Memory B cell (primary cell): ENCODE data around the gene REV3L.
"Not testable (repeated sequence)": the region's sequence is repeated elsewhere in the genome, so short reads cannot be mapped to it uniquely, and the experiment has no call there.

ENCODE experiments used
- ATAC-seq: fragments of 150-1000 bp; cut with Tn5 transposase; 2 replicates; pipeline ENCODE4 v1.10.0; 2021; ENCODE audit warnings: low read depth, mild to moderate bottlenecking, moderate library complexity
- DNase-seq, 2 donors: peaks; one replicate each; pipeline ENCODE4 v3.0.0; 2022; ENCODE audit warnings: low spot score in 2 of 2
- H3K27ac Mint-ChIP-seq: one replicate; pipeline ENCODE4 v1.8.0; 2022; ENCODE audit warnings: mild to moderate bottlenecking, moderate library complexity, mixed read lengths
- H3K27me3 Mint-ChIP-seq: one replicate; pipeline ENCODE4 v1.8.0; 2022; ENCODE audit warnings: mixed read lengths
- H3K36me3 Mint-ChIP-seq: one replicate; pipeline ENCODE4 v1.8.0; 2022; ENCODE audit warnings: mild to moderate bottlenecking, mixed read lengths
- H3K4me1 Mint-ChIP-seq: one replicate; pipeline ENCODE4 v1.8.0; 2022; ENCODE audit warnings: mixed read lengths
- H3K4me3 Mint-ChIP-seq: one replicate; pipeline ENCODE4 v1.8.0; 2022; ENCODE audit warnings: mild to moderate bottlenecking, moderate library complexity, mixed read lengths
- H3K9me3 Mint-ChIP-seq: one replicate; pipeline ENCODE4 v1.8.0; 2022; ENCODE audit warnings: mixed read lengths

REV3L gene

DNA sequence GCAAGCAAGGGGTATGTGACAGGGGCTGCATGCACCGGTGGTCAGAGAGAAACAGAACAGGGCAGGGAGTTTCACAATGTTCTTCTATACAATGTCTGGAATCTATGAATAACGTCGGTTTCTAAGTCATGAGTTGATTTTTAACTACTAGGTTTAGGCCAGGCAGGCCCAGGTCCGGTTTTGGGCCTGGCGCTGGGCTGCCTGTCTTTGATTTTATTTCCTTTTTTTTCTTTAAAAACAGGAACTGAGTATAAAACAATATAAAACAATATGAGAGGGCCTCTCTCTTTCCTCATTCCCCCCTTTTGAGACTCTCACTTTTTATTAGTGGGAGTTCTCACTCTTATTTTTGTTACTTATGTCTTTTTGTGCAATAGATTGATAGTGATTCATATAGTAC lies 198.7 kb downstream of the REV3L start:
- H3K4me1 Mint-ChIP-seq, H3K9me3 Mint-ChIP-seq, H3K27me3 Mint-ChIP-seq, DNase-seq, ATAC-seq, H3K4me3 Mint-ChIP-seq: not testable (repeated sequence)
- Mint-ChIP-seq H3K27ac (peak overlapping the region; percentile 3), H3K36me3 (peaks cover 27% of the 10 kb centered on the region)

DNA sequence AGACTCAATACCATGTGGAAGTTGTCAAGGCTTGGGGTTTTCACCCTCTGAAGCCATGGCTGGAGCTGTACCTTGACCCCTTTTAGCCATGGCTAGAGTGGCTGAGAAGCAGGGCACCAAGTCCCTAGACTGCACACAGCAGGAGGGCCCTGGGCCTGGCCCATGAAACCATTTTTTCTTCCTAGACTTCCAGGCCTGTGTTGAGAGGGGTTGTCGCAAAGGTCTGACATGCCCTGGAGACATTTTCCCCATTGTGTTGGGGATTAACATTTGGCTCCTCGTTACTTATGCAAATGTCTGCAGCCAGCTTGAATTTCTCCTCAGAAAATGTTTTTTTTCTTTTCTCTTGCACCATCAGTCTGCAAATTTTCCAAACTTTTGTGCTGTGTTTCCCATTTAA lies 199.3 kb downstream of the REV3L start:
- H3K27ac Mint-ChIP-seq, result peak overlapping the region; percentile 3
- H3K36me3 Mint-ChIP-seq, result peaks cover 31% of the 10 kb centered on the region
- no peak overlapping the region for H3K4me3 Mint-ChIP-seq
- ATAC-seq, result no peak
- DNase-seq, result no peak
- H3K9me3 Mint-ChIP-seq, result no peaks in the 10 kb centered on the region
- H3K27me3 Mint-ChIP-seq, result no peaks in the 10 kb centered on the region
- H3K4me1 Mint-ChIP-seq, result peaks cover 7% of the 10 kb centered on the region

DNA sequence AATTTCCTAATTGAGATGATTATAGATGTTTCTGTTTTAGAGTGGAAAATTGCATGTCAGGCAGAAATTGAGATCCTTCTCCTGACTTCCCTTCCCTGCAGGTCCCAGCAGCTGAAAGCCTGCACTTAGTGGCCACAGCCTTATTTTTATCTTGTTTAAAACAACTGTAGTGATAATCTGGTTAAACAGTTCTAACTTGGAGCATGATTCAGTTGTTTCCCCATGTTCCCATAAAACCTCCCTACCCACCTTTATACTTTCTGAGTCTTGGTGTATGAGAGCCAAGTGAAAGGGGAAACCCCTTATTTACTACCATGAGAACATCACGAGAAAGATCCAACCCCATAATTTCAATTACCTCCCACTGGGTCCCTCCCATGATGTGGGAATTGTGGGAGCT lies 200.5 kb downstream of the REV3L start:
- no peaks in the 10 kb centered on the region for H3K9me3 Mint-ChIP-seq
- ATAC-seq (no peak), DNase-seq (no peak)
- peaks cover 41% of the 10 kb centered on the region for H3K36me3 Mint-ChIP-seq
- no peak overlapping the region for H3K27ac Mint-ChIP-seq
- H3K4me3 Mint-ChIP-seq, result no peak overlapping the region
- H3K27me3 Mint-ChIP-seq, result no peaks in the 10 kb centered on the region
- H3K4me1 Mint-ChIP-seq, result peaks cover 7% of the 10 kb centered on the region

DNA sequence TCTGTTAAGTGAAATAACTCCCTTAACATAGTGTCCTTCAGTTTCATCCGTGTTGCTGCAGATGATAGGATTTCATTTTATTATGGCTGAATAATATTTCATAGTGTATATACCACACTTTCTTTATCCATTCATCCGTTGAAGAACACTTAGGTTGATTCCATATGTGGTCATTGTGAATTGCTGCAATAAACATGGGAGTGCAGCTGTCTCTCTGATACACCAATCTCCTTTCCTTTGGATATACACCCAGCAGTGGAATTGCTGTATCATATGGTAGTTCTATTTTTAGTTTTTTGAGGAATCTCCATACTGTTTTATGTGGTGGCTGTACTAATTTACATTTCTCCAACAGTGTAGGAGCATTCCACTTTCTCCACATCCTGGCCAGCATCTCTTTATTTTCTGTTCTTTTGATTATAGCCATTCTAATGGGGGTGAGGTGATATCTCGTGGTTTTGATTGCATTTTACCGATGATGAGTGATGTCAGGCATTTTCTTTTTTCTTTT lies 202.5 kb downstream of the REV3L start:
- H3K4me1 Mint-ChIP-seq, result peaks cover 10% of the 10 kb centered on the region
- no peak overlapping the region for H3K4me3 Mint-ChIP-seq
- H3K9me3 Mint-ChIP-seq, result peaks cover 5% of the 10 kb centered on the region
- no peak for ATAC-seq
- H3K36me3 Mint-ChIP-seq, result peaks cover 56% of the 10 kb centered on the region
- H3K27ac Mint-ChIP-seq, result no peak overlapping the region
- H3K27me3 Mint-ChIP-seq, result no peaks in the 10 kb centered on the region
- no peak for DNase-seq

DNA sequence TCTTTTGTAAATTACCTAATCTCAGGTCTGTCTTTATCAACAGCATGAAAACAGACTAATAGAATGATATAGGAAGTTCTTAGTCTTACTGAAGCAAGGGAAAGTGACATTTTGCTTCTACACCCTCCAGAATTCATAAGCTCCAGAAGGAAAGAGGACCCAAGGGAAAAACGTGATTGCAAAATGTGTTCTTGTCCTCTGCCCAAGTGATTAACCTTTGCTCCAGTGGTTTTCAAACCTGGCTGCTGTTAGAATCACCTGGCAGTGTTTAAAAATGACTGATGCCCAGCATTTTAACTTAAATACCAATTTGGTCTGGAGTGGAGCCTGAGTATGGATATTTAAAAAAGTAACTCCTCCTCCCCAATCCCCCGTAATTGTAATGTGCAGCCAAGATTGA lies 204.3 kb downstream of the REV3L start:
- ATAC-seq, result no peak
- no peak overlapping the region for H3K27ac Mint-ChIP-seq

DNA sequence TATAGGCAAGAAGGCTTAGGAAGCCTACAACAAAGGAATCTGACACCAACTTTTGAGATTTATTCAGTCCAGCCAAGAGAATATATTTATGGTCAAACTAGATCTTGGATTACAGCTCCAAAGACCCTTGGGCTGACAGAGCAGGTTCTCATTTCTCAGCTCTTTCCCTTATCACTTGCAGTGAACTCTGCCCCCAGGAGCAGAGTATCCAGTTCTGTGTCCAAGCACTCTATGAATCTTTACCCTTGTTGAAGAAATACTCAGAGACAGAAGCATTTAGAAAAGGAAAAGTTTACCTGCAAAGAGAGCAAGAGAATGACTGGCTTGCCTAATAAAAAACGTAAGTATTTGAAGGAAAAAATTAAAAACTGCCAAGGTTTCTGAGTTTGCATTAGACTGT lies 205.2 kb downstream of the REV3L start:
- Mint-ChIP-seq H3K4me3 (no peak overlapping the region), H3K27ac (no peak overlapping the region), H3K36me3 (peaks cover 73% of the 10 kb centered on the region), H3K9me3 (peaks cover 10% of the 10 kb centered on the region), H3K4me1 (peaks cover 3% of the 10 kb centered on the region), H3K27me3 (no peaks in the 10 kb centered on the region)
- no peak for DNase-seq
- no peak for ATAC-seq

More for the DNA sequence above, 204.3 kb downstream of the REV3L start:
- Mint-ChIP-seq H3K9me3 (peaks cover 10% of the 10 kb centered on the region), H3K36me3 (peaks cover 68% of the 10 kb centered on the region), H3K27me3 (no peaks in the 10 kb centered on the region), H3K4me3 (no peak overlapping the region), H3K4me1 (peaks cover 3% of the 10 kb centered on the region)
- no peak for DNase-seq

DNA sequence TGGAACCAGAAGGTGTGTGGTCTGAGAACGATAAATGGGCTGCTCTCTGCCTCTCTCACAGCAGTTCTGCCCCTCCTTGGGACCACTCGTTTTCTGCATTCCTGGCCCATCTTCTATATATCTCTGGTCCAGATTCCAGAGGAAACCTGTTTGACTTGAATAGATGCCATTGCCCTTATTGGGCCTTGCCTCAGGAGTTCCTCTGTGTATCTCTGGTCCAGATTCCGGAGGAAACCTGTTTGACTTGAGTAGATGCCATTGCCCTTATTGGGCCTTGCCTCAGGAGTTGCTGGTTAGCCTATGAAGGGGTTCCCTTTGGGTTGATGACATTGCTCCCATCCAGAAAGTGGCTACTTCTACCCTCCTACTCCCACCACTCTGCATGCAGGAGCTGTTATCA lies 206.3 kb downstream of the REV3L start:
- H3K27ac Mint-ChIP-seq, result no peak overlapping the region
- H3K4me1 Mint-ChIP-seq, result peaks cover 3% of the 10 kb centered on the region
- DNase-seq, result no peak
- H3K4me3 Mint-ChIP-seq, result no peak overlapping the region
- no peaks in the 10 kb centered on the region for H3K27me3 Mint-ChIP-seq
- peaks cover 10% of the 10 kb centered on the region for H3K9me3 Mint-ChIP-seq
- peaks cover 69% of the 10 kb centered on the region for H3K36me3 Mint-ChIP-seq
- no peak for ATAC-seq

DNA sequence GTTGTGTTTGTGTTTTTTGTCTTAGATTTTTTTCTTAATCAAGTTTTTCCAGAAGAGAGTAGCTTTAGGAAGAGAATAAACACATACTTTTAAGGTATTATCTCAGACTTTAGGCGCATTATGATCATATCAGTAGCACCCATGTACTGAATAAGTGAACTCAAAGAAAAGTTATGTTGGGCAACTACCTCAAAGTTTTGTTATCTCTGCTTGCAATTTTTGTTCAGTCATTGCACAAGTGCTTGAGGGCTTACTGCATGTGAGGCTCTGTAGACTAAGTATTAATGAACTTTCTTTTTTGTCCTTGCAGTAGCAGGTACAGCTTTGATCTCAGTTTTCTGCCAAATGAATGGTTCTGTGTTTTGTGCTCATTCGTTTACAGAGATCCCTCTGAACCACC lies 206.7 kb downstream of the REV3L start:
- no peak overlapping the region for H3K4me3 Mint-ChIP-seq
- H3K27me3 Mint-ChIP-seq, result no peaks in the 10 kb centered on the region
- H3K36me3 Mint-ChIP-seq, result peaks cover 68% of the 10 kb centered on the region
- peaks cover 10% of the 10 kb centered on the region for H3K9me3 Mint-ChIP-seq
- ATAC-seq (no peak), DNase-seq (no peak)
- H3K4me1 Mint-ChIP-seq, result peaks cover 3% of the 10 kb centered on the region
- H3K27ac Mint-ChIP-seq, result no peak overlapping the region

DNA sequence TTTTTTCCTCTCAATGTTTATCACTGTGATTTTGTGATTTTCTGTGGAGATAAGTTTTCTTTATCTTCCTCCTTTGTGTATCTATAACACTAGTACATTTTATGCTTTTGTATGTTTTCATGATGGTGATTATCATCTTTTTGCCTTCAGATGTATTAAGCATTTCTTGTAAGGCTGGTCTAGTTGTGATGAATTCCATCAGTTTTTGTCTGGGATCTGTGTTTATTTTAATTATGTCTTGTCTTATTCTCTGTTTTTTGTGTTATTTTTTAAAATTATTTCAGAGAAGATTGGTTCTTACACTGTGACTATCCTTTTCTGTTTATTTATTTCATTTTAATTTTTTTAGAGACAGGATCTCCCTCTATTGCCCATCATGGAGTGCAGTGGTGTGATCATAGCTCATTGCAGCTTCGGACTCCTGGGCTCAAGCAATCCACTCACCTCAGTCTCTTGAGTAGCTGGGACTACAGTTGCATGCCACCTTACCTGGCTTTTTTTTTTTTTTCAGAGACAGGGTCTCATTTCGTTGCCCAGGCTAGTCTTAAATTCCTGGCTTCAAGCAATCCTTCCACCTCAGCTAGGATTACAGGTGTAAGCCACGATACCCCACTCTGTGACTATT lies 208.3 kb downstream of the REV3L start:
- Mint-ChIP-seq H3K27ac (no peak overlapping the region), H3K36me3 (peaks cover 62% of the 10 kb centered on the region), H3K9me3 (peaks cover 10% of the 10 kb centered on the region)

DNA sequence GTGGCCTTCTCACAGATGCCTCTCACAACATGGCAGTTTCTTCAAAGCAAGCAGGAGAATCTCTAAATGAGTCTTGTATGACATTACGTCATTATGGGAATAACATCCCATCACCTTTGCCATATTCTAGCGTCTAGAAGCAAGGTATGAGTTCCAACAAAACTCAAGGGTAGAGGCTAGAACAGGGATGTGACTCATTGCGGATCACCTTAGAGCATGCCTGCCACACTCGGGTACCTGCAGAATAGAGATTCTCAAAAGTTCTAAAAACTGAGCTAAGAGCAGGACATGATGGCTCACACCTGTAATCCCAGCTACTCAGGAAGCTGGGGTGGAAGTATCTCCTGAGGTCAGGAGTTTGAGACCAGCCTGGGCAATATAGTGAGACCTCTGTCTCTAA lies 212.9 kb downstream of the REV3L start:
- no peak for DNase-seq
- no peak overlapping the region for H3K4me3 Mint-ChIP-seq
- no peaks in the 10 kb centered on the region for H3K27me3 Mint-ChIP-seq
- peaks cover 43% of the 10 kb centered on the region for H3K36me3 Mint-ChIP-seq
- ATAC-seq, result no peak
- H3K4me1 Mint-ChIP-seq, result peaks cover 13% of the 10 kb centered on the region
- H3K9me3 Mint-ChIP-seq, result peaks cover 5% of the 10 kb centered on the region
- no peak overlapping the region for H3K27ac Mint-ChIP-seq

More for the DNA sequence above, 208.3 kb downstream of the REV3L start:
- no peaks in the 10 kb centered on the region for H3K27me3 Mint-ChIP-seq
- no peak for DNase-seq
- no peak overlapping the region for H3K4me3 Mint-ChIP-seq
- peaks cover 3% of the 10 kb centered on the region for H3K4me1 Mint-ChIP-seq
- no peak for ATAC-seq

DNA sequence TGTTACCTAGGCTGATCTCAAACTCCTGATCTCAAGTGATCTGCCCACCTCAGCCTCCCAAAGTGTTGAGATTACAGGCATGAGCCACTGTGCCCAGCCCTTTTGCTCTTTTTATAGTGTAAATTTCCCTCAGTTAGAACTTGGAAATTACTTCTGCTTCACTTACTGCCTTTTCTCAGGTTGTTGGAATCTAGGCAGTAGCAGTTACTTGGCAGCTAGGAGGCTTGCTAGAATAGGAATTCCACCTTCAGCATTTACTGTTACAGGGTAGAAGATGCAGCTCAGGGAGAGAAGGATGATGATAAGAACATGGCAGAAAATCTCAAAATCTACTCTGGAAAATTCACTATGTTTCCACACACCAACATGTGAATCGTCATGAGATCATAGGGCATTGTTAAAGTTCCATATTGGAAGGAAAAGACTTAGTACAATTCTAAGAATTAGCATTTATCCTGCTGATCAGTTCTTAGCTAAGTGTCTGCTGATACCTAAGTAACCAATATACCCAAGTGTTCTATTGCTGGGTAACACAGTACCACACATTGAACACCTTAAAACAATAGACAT lies 213.5 kb downstream of the REV3L start:
- ATAC-seq (no peak), DNase-seq (no peak)
- Mint-ChIP-seq H3K9me3 (peaks cover 3% of the 10 kb centered on the region), H3K36me3 (peaks cover 37% of the 10 kb centered on the region), H3K27me3 (no peaks in the 10 kb centered on the region), H3K27ac (no peak overlapping the region), H3K4me1 (peaks cover 13% of the 10 kb centered on the region), H3K4me3 (no peak overlapping the region)

DNA sequence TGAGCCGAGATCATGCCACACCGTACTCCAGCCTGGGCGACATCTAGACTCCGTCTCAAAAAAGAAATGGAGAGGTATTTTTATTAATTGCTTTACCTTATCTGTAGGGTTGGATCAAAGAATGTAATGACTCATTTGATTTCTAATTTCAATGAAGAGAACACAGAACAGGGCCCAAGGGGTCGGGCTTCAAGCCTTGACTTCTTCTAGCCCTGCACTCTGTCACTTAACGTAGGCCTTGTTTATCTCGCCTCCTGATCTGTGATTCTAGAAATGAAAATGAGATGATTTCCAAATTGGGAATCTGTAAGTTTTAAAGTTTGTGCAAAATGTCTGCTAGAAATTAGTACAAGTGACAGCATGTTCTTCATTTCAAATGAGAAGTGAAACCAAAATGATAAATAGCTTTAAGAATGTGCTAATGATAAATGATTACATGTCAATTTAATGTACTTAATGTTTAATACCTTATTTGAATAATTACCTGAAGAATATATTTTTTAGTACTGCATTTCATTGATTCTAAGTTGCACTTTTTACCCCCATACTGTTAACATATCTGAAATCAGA lies 215.2 kb downstream of the REV3L start:
- H3K27me3 Mint-ChIP-seq, result no peaks in the 10 kb centered on the region
- ATAC-seq, result no peak
- no peak overlapping the region for H3K4me3 Mint-ChIP-seq
- H3K27ac Mint-ChIP-seq, result peak overlapping the region; percentile 63
- peaks cover 26% of the 10 kb centered on the region for H3K36me3 Mint-ChIP-seq
- no peaks in the 10 kb centered on the region for H3K9me3 Mint-ChIP-seq
- peaks cover 16% of the 10 kb centered on the region for H3K4me1 Mint-ChIP-seq
- no peak for DNase-seq

DNA sequence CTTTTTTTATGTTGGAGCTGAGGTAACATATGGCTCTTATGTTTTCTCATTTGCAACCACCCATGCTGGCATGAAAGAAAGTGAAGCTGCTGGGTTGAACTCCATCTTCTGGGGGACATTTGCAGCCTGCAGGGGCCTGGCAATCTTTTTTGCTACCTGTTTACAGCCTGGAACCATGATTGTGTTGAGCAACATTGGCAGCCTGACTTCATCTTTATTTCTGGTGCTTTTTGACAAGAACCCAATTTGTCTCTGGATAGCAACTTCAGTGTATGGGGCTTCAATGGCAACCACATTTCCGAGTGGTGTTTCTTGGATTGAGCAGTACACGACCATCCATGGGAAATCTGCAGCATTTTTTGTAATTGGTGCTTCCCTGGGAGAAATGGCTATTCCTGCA lies 216.7 kb downstream of the REV3L start:
- DNase-seq (no peak), ATAC-seq (no peak)
- peaks cover 22% of the 10 kb centered on the region for H3K36me3 Mint-ChIP-seq
- no peaks in the 10 kb centered on the region for H3K9me3 Mint-ChIP-seq
- H3K27me3 Mint-ChIP-seq, result no peaks in the 10 kb centered on the region
- H3K4me1 Mint-ChIP-seq, result peaks cover 18% of the 10 kb centered on the region
- H3K4me3 Mint-ChIP-seq, result no peak overlapping the region
- H3K27ac Mint-ChIP-seq, result no peak overlapping the region

DNA sequence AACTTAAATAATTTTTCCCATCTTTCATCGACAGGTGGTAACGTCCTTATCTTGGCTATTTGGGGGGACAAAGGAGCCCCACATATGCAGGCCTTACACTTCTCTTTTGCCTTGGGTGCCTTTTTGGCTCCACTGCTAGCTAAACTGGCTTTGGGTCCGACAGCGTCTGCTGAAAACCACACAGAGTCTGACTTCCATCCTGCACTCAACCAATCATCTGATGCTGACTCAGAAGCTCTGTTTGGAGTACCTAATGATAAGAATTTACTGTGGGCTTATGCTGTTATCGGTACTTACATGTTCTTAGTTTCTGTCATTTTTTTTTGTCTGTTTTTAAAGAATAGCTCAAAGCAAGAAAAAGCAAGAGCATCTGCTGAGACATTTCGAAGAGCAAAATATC lies 217.2 kb downstream of the REV3L start:
- Mint-ChIP-seq H3K27me3 (no peaks in the 10 kb centered on the region), H3K4me3 (no peak overlapping the region), H3K4me1 (peaks cover 18% of the 10 kb centered on the region), H3K9me3 (no peaks in the 10 kb centered on the region), H3K36me3 (peaks cover 22% of the 10 kb centered on the region), H3K27ac (peak overlapping the region; percentile 12)
- ATAC-seq (no peak), DNase-seq (no peak)

DNA sequence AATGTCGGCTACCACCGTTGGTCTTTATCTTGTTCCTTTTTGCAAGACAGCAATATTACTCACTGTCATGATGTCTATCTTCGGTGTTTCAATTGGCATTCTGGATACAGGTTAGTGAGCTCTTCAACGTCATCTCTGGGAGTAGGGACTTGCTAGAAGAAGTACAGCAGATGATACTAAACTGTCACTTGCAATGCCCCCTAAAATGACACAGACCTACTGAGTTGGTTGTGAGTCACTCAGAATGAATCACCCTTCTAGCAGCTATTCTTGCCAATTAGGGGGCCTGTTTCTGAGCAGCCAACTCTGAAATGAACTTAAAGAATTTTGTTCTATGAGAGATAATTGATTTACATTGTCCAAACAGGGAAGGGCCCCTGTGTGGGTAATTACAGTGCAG lies 219.2 kb downstream of the REV3L start:
- Mint-ChIP-seq H3K27me3 (no peaks in the 10 kb centered on the region), H3K4me3 (no peak overlapping the region), H3K27ac (peak overlapping the region; percentile 38), H3K9me3 (no peaks in the 10 kb centered on the region), H3K4me1 (peaks cover 23% of the 10 kb centered on the region), H3K36me3 (peaks cover 16% of the 10 kb centered on the region)
- DNase-seq (no peak), ATAC-seq (no peak)
